ENCODE measurements around the gene SLC25A21.

Gene SLC25A21

GRCh38 chr14:36955967-36956366, 216.4 kb downstream of the SLC25A21 start (continued):
- TF ChIP-seq, protein P1, sequence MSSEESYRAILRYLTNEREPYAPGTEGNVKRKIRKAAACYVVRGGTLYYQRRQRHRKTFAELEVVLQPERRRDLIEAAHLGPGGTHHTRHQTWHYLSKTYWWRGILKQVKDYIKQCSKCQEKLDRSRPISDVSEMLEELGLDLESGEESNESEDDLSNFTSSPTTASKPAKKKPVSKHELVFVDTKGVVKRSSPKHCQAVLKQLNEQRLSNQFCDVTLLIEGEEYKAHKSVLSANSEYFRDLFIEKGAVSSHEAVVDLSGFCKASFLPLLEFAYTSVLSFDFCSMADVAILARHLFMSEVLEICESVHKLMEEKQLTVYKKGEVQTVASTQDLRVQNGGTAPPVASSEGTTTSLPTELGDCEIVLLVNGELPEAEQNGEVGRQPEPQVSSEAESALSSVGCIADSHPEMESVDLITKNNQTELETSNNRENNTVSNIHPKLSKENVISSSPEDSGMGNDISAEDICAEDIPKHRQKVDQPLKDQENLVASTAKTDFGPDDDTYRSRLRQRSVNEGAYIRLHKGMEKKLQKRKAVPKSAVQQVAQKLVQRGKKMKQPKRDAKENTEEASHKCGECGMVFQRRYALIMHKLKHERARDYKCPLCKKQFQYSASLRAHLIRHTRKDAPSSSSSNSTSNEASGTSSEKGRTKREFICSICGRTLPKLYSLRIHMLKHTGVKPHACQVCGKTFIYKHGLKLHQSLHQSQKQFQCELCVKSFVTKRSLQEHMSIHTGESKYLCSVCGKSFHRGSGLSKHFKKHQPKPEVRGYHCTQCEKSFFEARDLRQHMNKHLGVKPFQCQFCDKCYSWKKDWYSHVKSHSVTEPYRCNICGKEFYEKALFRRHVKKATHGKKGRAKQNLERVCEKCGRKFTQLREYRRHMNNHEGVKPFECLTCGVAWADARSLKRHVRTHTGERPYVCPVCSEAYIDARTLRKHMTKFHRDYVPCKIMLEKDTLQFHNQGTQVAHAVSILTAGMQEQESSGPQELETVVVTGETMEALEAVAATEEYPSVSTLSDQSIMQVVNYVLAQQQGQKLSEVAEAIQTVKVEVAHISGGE (tag by site-specific recombination; conservative IDR thresholded peaks at IDR 0.05; ENCODE audit: low read depth), result no peak
- TF ChIP-seq ZNF596 (tag by site-specific recombination; IDR thresholded peaks at IDR 0.05) (no peak), ZNF354C (tag by site-specific recombination; IDR thresholded peaks at IDR 0.05; ENCODE audit: borderline replicate concordance, low read depth) (no peak), ZNF174 (tag by site-specific recombination; IDR thresholded peaks at IDR 0.05) (no peak), MEIS1 (CRISPR knock-in tag; IDR thresholded peaks at IDR 0.05; ENCODE audit: borderline replicate concordance) (no peak), ZNF785 (tag by site-specific recombination; IDR thresholded peaks at IDR 0.05) (no peak), ELK4 (IDR thresholded peaks at IDR 0.05; ENCODE audit: borderline replicate concordance, low read depth, low read length) (no peak), PRDM2 (tag by site-specific recombination; IDR thresholded peaks at IDR 0.05; ENCODE audit: borderline replicate concordance) (no peak), ZNF202 (tag by site-specific recombination; IDR thresholded peaks at IDR 0.05; ENCODE audit: borderline replicate concordance) (no peak), ZSCAN30 (tag by site-specific recombination; IDR thresholded peaks at IDR 0.05) (no peak), ZNF248 (tag by site-specific recombination; IDR thresholded peaks at IDR 0.05) (no peak), PRDM6 (tag by site-specific recombination; IDR thresholded peaks at IDR 0.05) (peak; percentile 93), ZNF777 (tag by site-specific recombination; IDR thresholded peaks at IDR 0.05; ENCODE audit: borderline replicate concordance) (no peak), ZXDB (tag by site-specific recombination; IDR thresholded peaks at IDR 0.05) (peak; percentile 69), ZNF175 (tag by site-specific recombination; IDR thresholded peaks at IDR 0.05) (no peak), INSM2 (tag by site-specific recombination; IDR thresholded peaks at IDR 0.05) (no peak), ZNF776 (tag by site-specific recombination; IDR thresholded peaks at IDR 0.05; ENCODE audit: borderline replicate concordance) (no peak), ZNF311 (tag by site-specific recombination; IDR thresholded peaks at IDR 0.05; ENCODE audit: borderline replicate concordance) (no peak), ZSCAN16 (tag by site-specific recombination; IDR thresholded peaks at IDR 0.05) (no peak), KLF1 (tag by site-specific recombination; IDR thresholded peaks at IDR 0.05) (no peak), MZF1 (tag by site-specific recombination; IDR thresholded peaks at IDR 0.05; ENCODE audit: borderline replicate concordance) (no peak), MYNN (tag by site-specific recombination; IDR thresholded peaks at IDR 0.05; ENCODE audit: borderline replicate concordance) (no peak)
- TF ChIP-seq, protein P2, sequence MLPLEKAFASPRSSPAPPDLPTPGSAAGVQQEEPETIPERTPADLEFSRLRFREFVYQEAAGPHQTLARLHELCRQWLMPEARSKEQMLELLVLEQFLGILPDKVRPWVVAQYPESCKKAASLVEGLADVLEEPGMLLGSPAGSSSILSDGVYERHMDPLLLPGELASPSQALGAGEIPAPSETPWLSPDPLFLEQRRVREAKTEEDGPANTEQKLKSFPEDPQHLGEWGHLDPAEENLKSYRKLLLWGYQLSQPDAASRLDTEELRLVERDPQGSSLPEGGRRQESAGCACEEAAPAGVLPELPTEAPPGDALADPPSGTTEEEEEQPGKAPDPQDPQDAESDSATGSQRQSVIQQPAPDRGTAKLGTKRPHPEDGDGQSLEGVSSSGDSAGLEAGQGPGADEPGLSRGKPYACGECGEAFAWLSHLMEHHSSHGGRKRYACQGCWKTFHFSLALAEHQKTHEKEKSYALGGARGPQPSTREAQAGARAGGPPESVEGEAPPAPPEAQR (tag by site-specific recombination; IDR thresholded peaks at IDR 0.05), result no peak
- TF ChIP-seq, protein P3, sequence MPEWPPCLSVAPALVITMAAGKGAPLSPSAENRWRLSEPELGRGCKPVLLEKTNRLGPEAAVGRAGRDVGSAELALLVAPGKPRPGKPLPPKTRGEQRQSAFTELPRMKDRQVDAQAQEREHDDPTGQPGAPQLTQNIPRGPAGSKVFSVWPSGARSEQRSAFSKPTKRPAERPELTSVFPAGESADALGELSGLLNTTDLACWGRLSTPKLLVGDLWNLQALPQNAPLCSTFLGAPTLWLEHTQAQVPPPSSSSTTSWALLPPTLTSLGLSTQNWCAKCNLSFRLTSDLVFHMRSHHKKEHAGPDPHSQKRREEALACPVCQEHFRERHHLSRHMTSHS (tag by site-specific recombination; IDR thresholded peaks at IDR 0.05), result peak; percentile 42; the same call in 1 of the 2 replicates
